ENCODE results near the gene PHTF1.

DNA sequence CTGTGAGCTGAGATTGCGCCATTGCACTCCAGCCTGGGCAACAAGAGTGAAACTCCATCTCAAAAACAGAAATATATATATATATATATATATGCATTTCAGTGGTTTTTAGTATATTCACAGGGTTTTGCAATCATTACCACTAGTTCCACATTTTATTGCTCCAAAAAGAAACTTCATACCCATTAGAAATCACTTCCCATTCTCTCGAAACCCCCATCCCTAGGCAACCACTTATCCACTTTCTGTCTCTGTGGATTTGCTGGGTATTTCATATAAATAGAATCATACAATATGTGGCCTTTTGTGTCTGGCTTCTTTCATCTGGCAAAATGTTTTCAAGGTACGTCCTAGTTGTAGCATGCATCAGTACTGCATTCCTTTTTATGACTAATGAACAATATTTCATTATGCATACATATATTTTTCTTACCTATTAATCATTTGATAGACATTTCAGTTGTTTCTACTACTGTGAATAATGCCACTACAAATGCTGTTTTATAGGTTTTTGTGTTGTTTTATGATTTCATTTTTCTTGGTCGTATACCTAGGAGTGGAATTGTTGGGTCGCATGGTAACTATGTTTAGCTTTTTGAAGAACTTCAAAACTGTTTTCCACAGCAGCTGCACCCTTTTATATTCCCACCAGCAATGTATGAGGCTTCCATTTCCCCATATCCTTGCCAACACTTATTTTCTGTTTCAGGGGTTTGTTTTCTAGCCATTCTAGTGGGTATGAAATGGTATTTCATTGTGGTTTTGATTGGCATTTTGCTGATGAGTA, 95.9 kb downstream of the PHTF1 start:
- TF ChIP-seq POLR2A (IDR thresholded peaks at IDR 0.05): no peak
- TF ChIP-seq, protein P1, sequence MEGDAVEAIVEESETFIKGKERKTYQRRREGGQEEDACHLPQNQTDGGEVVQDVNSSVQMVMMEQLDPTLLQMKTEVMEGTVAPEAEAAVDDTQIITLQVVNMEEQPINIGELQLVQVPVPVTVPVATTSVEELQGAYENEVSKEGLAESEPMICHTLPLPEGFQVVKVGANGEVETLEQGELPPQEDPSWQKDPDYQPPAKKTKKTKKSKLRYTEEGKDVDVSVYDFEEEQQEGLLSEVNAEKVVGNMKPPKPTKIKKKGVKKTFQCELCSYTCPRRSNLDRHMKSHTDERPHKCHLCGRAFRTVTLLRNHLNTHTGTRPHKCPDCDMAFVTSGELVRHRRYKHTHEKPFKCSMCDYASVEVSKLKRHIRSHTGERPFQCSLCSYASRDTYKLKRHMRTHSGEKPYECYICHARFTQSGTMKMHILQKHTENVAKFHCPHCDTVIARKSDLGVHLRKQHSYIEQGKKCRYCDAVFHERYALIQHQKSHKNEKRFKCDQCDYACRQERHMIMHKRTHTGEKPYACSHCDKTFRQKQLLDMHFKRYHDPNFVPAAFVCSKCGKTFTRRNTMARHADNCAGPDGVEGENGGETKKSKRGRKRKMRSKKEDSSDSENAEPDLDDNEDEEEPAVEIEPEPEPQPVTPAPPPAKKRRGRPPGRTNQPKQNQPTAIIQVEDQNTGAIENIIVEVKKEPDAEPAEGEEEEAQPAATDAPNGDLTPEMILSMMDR (IDR thresholded peaks at IDR 0.05): no peak
